ENCODE results near the gene EIF3K.
A peak's percentile ranks its signal among the peaks of the same experiment; 100 is the strongest.
"Not testable (repeated sequence)": the region's sequence is repeated elsewhere in the genome, so short reads cannot be mapped to it uniquely, and the experiment has no call there.

The EIF3K gene

GRCh38 chr19:38592940-38593339, 26.0 kb upstream of the EIF3K start:
- Histone ChIP-seq H3K9me3 (ENCODE audit: control insufficient read depth in 1 of 2, low read length in 2 of 2) (no peaks in the 10 kb centered on the region), H3K27me3 (ENCODE audit: control insufficient read depth in 1 of 2, insufficient read depth in 2 of 2, low read length in 2 of 2) (no peaks in the 10 kb centered on the region), H3K4me3 (ENCODE audit: low read depth in 1 of 2, low read length in 2 of 2) (no peak overlapping the region), H3K36me3 (ENCODE audit: control insufficient read depth in 1 of 2, insufficient read depth in 2 of 2, low read length in 2 of 2) (no peaks in the 10 kb centered on the region), H3K27ac (ENCODE audit: low read depth, low read length) (no peak overlapping the region), H3K9ac (ENCODE audit: low read depth in 1 of 2, low read length in 2 of 2) (no peak overlapping the region), H3K4me1 (ENCODE audit: control insufficient read depth in 1 of 2, insufficient read depth in 2 of 2, low read length in 2 of 2) (peaks cover 0 to 6% of the 10 kb centered on the region in 2 donors)

GRCh38 chr19:38596057-38596981, 22.7 kb upstream of the EIF3K start:
- Histone ChIP-seq H3K4me3 (ENCODE audit: low read depth in 1 of 2, low read length in 2 of 2) (peak overlapping the region in 1 of 2 donors; percentile 36), H3K9ac (ENCODE audit: low read depth in 1 of 2, low read length in 2 of 2) (no peak overlapping the region), H3K4me1 (ENCODE audit: control insufficient read depth in 1 of 2, insufficient read depth in 2 of 2, low read length in 2 of 2) (peaks cover 0 to 6% of the 10 kb centered on the region in 2 donors), H3K9me3 (ENCODE audit: control insufficient read depth in 1 of 2, low read length in 2 of 2) (no peaks in the 10 kb centered on the region), H3K27ac (ENCODE audit: low read depth, low read length) (no peak overlapping the region), H3K27me3 (ENCODE audit: control insufficient read depth in 1 of 2, insufficient read depth in 2 of 2, low read length in 2 of 2) (no peaks in the 10 kb centered on the region), H3K36me3 (ENCODE audit: control insufficient read depth in 1 of 2, insufficient read depth in 2 of 2, low read length in 2 of 2) (no peaks in the 10 kb centered on the region)

GRCh38 chr19:38597075-38597474, 21.9 kb upstream of the EIF3K start:
- Histone ChIP-seq H3K4me3 (ENCODE audit: low read depth in 1 of 2, low read length in 2 of 2) (no peak overlapping the region), H3K4me1 (ENCODE audit: control insufficient read depth in 1 of 2, insufficient read depth in 2 of 2, low read length in 2 of 2) (peaks cover 0 to 6% of the 10 kb centered on the region in 2 donors), H3K36me3 (ENCODE audit: control insufficient read depth in 1 of 2, insufficient read depth in 2 of 2, low read length in 2 of 2) (no peaks in the 10 kb centered on the region), H3K9me3 (ENCODE audit: control insufficient read depth in 1 of 2, low read length in 2 of 2) (no peaks in the 10 kb centered on the region), H3K9ac (ENCODE audit: low read depth in 1 of 2, low read length in 2 of 2) (no peak overlapping the region), H3K27me3 (ENCODE audit: control insufficient read depth in 1 of 2, insufficient read depth in 2 of 2, low read length in 2 of 2) (no peaks in the 10 kb centered on the region), H3K27ac (ENCODE audit: low read depth, low read length) (no peak overlapping the region)

- Histone ChIP-seq H3K9me3 (ENCODE audit: control insufficient read depth in 1 of 2, low read length in 2 of 2) (no peaks in the 10 kb centered on the region), H3K27ac (ENCODE audit: low read depth, low read length) (no peak overlapping the region), H3K36me3 (ENCODE audit: control insufficient read depth in 1 of 2, insufficient read depth in 2 of 2, low read length in 2 of 2) (no peaks in the 10 kb centered on the region), H3K27me3 (ENCODE audit: control insufficient read depth in 1 of 2, insufficient read depth in 2 of 2, low read length in 2 of 2) (no peaks in the 10 kb centered on the region), H3K4me1 (ENCODE audit: control insufficient read depth in 1 of 2, insufficient read depth in 2 of 2, low read length in 2 of 2) (peaks cover 0 to 6% of the 10 kb centered on the region in 2 donors), H3K9ac (ENCODE audit: low read depth in 1 of 2, low read length in 2 of 2) (no peak overlapping the region), H3K4me3 (ENCODE audit: low read depth in 1 of 2, low read length in 2 of 2) (no peak overlapping the region)
Observed at GRCh38 chr19:38599722-38600121, 19.3 kb upstream of the EIF3K start.

- not testable (repeated sequence) for H3K27ac ChIP-seq (ENCODE audit: low read depth, low read length); H3K9ac ChIP-seq (ENCODE audit: low read depth in 1 of 2, low read length in 2 of 2); H3K9me3 ChIP-seq (ENCODE audit: control insufficient read depth in 1 of 2, low read length in 2 of 2); H3K4me3 ChIP-seq (ENCODE audit: low read depth in 1 of 2, low read length in 2 of 2); H3K36me3 ChIP-seq (ENCODE audit: control insufficient read depth in 1 of 2, insufficient read depth in 2 of 2, low read length in 2 of 2); H3K4me1 ChIP-seq (ENCODE audit: control insufficient read depth in 1 of 2, insufficient read depth in 2 of 2, low read length in 2 of 2); H3K27me3 ChIP-seq (ENCODE audit: control insufficient read depth in 1 of 2, insufficient read depth in 2 of 2, low read length in 2 of 2)
Observed at GRCh38 chr19:38602856-38603255, 16.1 kb upstream of the EIF3K start.

GRCh38 chr19:38606131-38606530, 12.9 kb upstream of the EIF3K start:
- Histone ChIP-seq H3K9ac (ENCODE audit: low read depth in 1 of 2, low read length in 2 of 2) (no peak overlapping the region), H3K4me3 (ENCODE audit: low read depth in 1 of 2, low read length in 2 of 2) (no peak overlapping the region), H3K36me3 (ENCODE audit: control insufficient read depth in 1 of 2, insufficient read depth in 2 of 2, low read length in 2 of 2) (no peaks in the 10 kb centered on the region), H3K27ac (ENCODE audit: low read depth, low read length) (no peak overlapping the region), H3K4me1 (ENCODE audit: control insufficient read depth in 1 of 2, insufficient read depth in 2 of 2, low read length in 2 of 2) (no peaks in the 10 kb centered on the region), H3K9me3 (ENCODE audit: control insufficient read depth in 1 of 2, low read length in 2 of 2) (no peaks in the 10 kb centered on the region), H3K27me3 (ENCODE audit: control insufficient read depth in 1 of 2, insufficient read depth in 2 of 2, low read length in 2 of 2) (no peaks in the 10 kb centered on the region)

GRCh38 chr19:38614289-38614688, 4.7 kb upstream of the EIF3K start:
- H3K9me3 ChIP-seq (ENCODE audit: control insufficient read depth in 1 of 2, low read length in 2 of 2): no peaks in the 10 kb centered on the region
- H3K36me3 ChIP-seq (ENCODE audit: control insufficient read depth in 1 of 2, insufficient read depth in 2 of 2, low read length in 2 of 2): no peaks in the 10 kb centered on the region
- H3K4me3 ChIP-seq (ENCODE audit: low read depth in 1 of 2, low read length in 2 of 2): no peak overlapping the region
- peaks cover 7 to 9% of the 10 kb centered on the region in 2 donors for H3K4me1 ChIP-seq (ENCODE audit: control insufficient read depth in 1 of 2, insufficient read depth in 2 of 2, low read length in 2 of 2)
- no peak overlapping the region for H3K27ac ChIP-seq (ENCODE audit: low read depth, low read length)
- no peak overlapping the region for H3K9ac ChIP-seq (ENCODE audit: low read depth in 1 of 2, low read length in 2 of 2)
- no peaks in the 10 kb centered on the region for H3K27me3 ChIP-seq (ENCODE audit: control insufficient read depth in 1 of 2, insufficient read depth in 2 of 2, low read length in 2 of 2)

GRCh38 chr19:38615007-38615581, 3.9 kb upstream of the EIF3K start:
- Histone ChIP-seq H3K4me3 (ENCODE audit: low read depth in 1 of 2, low read length in 2 of 2) (no peak overlapping the region), H3K36me3 (ENCODE audit: control insufficient read depth in 1 of 2, insufficient read depth in 2 of 2, low read length in 2 of 2) (peaks cover under 1 to 1% of the 10 kb centered on the region in 2 donors), H3K9ac (ENCODE audit: low read depth in 1 of 2, low read length in 2 of 2) (no peak overlapping the region), H3K27me3 (ENCODE audit: control insufficient read depth in 1 of 2, insufficient read depth in 2 of 2, low read length in 2 of 2) (no peaks in the 10 kb centered on the region), H3K27ac (ENCODE audit: low read depth, low read length) (no peak overlapping the region), H3K4me1 (ENCODE audit: control insufficient read depth in 1 of 2, insufficient read depth in 2 of 2, low read length in 2 of 2) (peaks cover 12 to 16% of the 10 kb centered on the region in 2 donors), H3K9me3 (ENCODE audit: control insufficient read depth in 1 of 2, low read length in 2 of 2) (no peaks in the 10 kb centered on the region)

GRCh38 chr19:38616265-38616664, 2.7 kb upstream of the EIF3K start:
- H3K27ac ChIP-seq (ENCODE audit: low read depth, low read length): no peak overlapping the region
- peaks cover 16 to 19% of the 10 kb centered on the region in 2 donors for H3K4me1 ChIP-seq (ENCODE audit: control insufficient read depth in 1 of 2, insufficient read depth in 2 of 2, low read length in 2 of 2)
- no peaks in the 10 kb centered on the region for H3K27me3 ChIP-seq (ENCODE audit: control insufficient read depth in 1 of 2, insufficient read depth in 2 of 2, low read length in 2 of 2)
- peak overlapping the region in 1 of 2 donors; percentile 23 for H3K9ac ChIP-seq (ENCODE audit: low read depth in 1 of 2, low read length in 2 of 2)
- peaks cover 3 to 11% of the 10 kb centered on the region in 2 donors for H3K36me3 ChIP-seq (ENCODE audit: control insufficient read depth in 1 of 2, insufficient read depth in 2 of 2, low read length in 2 of 2)
- no peak overlapping the region for H3K4me3 ChIP-seq (ENCODE audit: low read depth in 1 of 2, low read length in 2 of 2)
- no peaks in the 10 kb centered on the region for H3K9me3 ChIP-seq (ENCODE audit: control insufficient read depth in 1 of 2, low read length in 2 of 2)

- Histone ChIP-seq H3K9me3 (ENCODE audit: control insufficient read depth in 1 of 2, low read length in 2 of 2) (no peaks in the 10 kb centered on the region), H3K4me3 (ENCODE audit: low read depth in 1 of 2, low read length in 2 of 2) (peak overlapping the region; percentile 93 to 100), H3K36me3 (ENCODE audit: control insufficient read depth in 1 of 2, insufficient read depth in 2 of 2, low read length in 2 of 2) (peaks cover 8 to 22% of the 10 kb centered on the region in 2 donors), H3K27ac (ENCODE audit: low read depth, low read length) (no peak overlapping the region), H3K4me1 (ENCODE audit: control insufficient read depth in 1 of 2, insufficient read depth in 2 of 2, low read length in 2 of 2) (peaks cover 16 to 19% of the 10 kb centered on the region in 2 donors), H3K27me3 (ENCODE audit: control insufficient read depth in 1 of 2, insufficient read depth in 2 of 2, low read length in 2 of 2) (no peaks in the 10 kb centered on the region), H3K9ac (ENCODE audit: low read depth in 1 of 2, low read length in 2 of 2) (peak overlapping the region; percentile 15 to 76)
Observed at GRCh38 chr19:38617283-38617763, 1.7 kb upstream of the EIF3K start.
